ENCODE measurements around the gene FAM53B.

GRCh38 chr10:124754227-124754626, 10.0 kb upstream of the FAM53B start:
- no peak for TF ChIP-seq SNAI2 (CRISPR knock-in tag; IDR thresholded peaks at IDR 0.05)
- no peak for TF ChIP-seq ZFP3 (CRISPR knock-in tag; IDR thresholded peaks at IDR 0.05)
- TF ChIP-seq TSHZ2 (CRISPR knock-in tag; IDR thresholded peaks at IDR 0.05): no peak
- TF ChIP-seq ZFP30 (CRISPR knock-in tag; IDR thresholded peaks at IDR 0.05): no peak
- TF ChIP-seq TOX (CRISPR knock-in tag; IDR thresholded peaks at IDR 0.05; ENCODE audit: borderline replicate concordance): no peak
- no peak for TF ChIP-seq RARB (CRISPR knock-in tag; IDR thresholded peaks at IDR 0.05)
- TF ChIP-seq, protein P1, sequence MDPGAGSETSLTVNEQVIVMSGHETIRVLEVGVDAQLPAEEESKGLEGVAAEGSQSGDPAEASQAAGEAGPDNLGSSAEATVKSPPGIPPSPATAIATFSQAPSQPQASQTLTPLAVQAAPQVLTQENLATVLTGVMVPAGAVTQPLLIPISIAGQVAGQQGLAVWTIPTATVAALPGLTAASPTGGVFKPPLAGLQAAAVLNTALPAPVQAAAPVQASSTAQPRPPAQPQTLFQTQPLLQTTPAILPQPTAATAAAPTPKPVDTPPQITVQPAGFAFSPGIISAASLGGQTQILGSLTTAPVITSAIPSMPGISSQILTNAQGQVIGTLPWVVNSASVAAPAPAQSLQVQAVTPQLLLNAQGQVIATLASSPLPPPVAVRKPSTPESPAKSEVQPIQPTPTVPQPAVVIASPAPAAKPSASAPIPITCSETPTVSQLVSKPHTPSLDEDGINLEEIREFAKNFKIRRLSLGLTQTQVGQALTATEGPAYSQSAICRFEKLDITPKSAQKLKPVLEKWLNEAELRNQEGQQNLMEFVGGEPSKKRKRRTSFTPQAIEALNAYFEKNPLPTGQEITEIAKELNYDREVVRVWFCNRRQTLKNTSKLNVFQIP (CRISPR knock-in tag; IDR thresholded peaks at IDR 0.05; ENCODE audit: borderline replicate concordance, low read depth): no peak
- TF ChIP-seq, protein P2, sequence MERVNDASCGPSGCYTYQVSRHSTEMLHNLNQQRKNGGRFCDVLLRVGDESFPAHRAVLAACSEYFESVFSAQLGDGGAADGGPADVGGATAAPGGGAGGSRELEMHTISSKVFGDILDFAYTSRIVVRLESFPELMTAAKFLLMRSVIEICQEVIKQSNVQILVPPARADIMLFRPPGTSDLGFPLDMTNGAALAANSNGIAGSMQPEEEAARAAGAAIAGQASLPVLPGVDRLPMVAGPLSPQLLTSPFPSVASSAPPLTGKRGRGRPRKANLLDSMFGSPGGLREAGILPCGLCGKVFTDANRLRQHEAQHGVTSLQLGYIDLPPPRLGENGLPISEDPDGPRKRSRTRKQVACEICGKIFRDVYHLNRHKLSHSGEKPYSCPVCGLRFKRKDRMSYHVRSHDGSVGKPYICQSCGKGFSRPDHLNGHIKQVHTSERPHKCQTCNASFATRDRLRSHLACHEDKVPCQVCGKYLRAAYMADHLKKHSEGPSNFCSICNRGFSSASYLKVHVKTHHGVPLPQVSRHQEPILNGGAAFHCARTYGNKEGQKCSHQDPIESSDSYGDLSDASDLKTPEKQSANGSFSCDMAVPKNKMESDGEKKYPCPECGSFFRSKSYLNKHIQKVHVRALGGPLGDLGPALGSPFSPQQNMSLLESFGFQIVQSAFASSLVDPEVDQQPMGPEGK (CRISPR knock-in tag; IDR thresholded peaks at IDR 0.05; ENCODE audit: borderline replicate concordance): no peak
- no peak for TF ChIP-seq OSR1 (CRISPR knock-in tag; IDR thresholded peaks at IDR 0.05)
- TF ChIP-seq, protein P3, sequence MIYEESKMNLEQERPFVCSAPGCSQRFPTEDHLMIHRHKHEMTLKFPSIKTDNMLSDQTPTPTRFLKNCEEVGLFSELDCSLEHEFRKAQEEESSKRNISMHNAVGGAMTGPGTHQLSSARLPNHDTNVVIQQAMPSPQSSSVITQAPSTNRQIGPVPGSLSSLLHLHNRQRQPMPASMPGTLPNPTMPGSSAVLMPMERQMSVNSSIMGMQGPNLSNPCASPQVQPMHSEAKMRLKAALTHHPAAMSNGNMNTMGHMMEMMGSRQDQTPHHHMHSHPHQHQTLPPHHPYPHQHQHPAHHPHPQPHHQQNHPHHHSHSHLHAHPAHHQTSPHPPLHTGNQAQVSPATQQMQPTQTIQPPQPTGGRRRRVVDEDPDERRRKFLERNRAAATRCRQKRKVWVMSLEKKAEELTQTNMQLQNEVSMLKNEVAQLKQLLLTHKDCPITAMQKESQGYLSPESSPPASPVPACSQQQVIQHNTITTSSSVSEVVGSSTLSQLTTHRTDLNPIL (CRISPR knock-in tag; IDR thresholded peaks at IDR 0.05; ENCODE audit: low read depth): no peak
- no peak for TF ChIP-seq ESRRG (CRISPR knock-in tag; IDR thresholded peaks at IDR 0.05)

All from SK-N-SH treated with all-trans-retinoic acid at 6 μM for 48 hours (cell line).